Thoracic aorta (tissue), 2 donors: ENCODE results near the gene MPPED1. TPM values are rescaled to one million over a fixed set of nuclear protein-coding genes. Genes with fewer than 3 reads are reported as not detected.

ENCODE experiments used
- ATAC-seq: fragments of 150-250 bp; one replicate; pipeline ENCODE4 v1.8.0; 2017; ENCODE audit warnings: low read depth; ENCODE audit not compliant: insufficient number of reproducible peaks, low FRiP score
- DNase-seq: peaks from one replicate; pipeline ENCODE4 v3.0.0-alpha.2; 2020; ENCODE audit warnings: low spot score
- H3K27ac ChIP-seq, 2 donors: fragments of 200-600 bp; sonication (generic); 1 replicate in 1 of 2; 2 replicates in 1 of 2; pipeline ENCODE4 v1.5.1; 2016; ENCODE audit warnings: mild to moderate bottlenecking in 2 of 2, moderate library complexity in 2 of 2
- H3K27me3 ChIP-seq: fragments of 200-600 bp; sonication (generic); replicated peaks from 2 replicates; pipeline ENCODE4 v1.6.0; 2016; ENCODE audit warnings: mild to moderate bottlenecking; ENCODE audit not compliant: insufficient read depth
- H3K36me3 ChIP-seq: fragments of 200-600 bp; sonication (generic); one replicate; pipeline ENCODE4 v1.5.1; 2016
- H3K4me1 ChIP-seq, 2 donors: fragments of 200-600 bp; sonication (generic); 1 replicate in 1 of 2; 2 replicates in 1 of 2; pipeline versions ENCODE4 v1.5.1 to v1.6.0; 2016; ENCODE audit warnings: low read depth in 2 of 2, mild to moderate bottlenecking in 1 of 2; ENCODE audit not compliant: control insufficient read depth in 1 of 2
- H3K4me3 ChIP-seq: fragments of 200-600 bp; sonication (generic); 2 replicates; pipeline ENCODE4 v1.5.1; 2016; ENCODE audit warnings: mild to moderate bottlenecking
- H3K9me3 ChIP-seq: fragments of 200-600 bp; sonication (generic); 2 replicates; pipeline ENCODE4 v1.5.1; 2016
- total RNA-seq, 2 donors: library from RNA; depleted of rRNA; stranded (reverse); fragments of >200 nt; gene quantifications; one replicate each; pipeline versions ENCODE4 v1.1.0 to v1.2.3, GENCODE V29; 2016
- TF ChIP-seq, protein P1 (sequence below): fragments of 200-600 bp; sonication (generic); IDR thresholded peaks from one replicate; pipeline ENCODE4 v1.5.1; 2019; ENCODE audit warnings: antibody characterized with exemption

The MPPED1 gene
- total RNA-seq, 2 donors from 2014 or later = not detected

DNA sequence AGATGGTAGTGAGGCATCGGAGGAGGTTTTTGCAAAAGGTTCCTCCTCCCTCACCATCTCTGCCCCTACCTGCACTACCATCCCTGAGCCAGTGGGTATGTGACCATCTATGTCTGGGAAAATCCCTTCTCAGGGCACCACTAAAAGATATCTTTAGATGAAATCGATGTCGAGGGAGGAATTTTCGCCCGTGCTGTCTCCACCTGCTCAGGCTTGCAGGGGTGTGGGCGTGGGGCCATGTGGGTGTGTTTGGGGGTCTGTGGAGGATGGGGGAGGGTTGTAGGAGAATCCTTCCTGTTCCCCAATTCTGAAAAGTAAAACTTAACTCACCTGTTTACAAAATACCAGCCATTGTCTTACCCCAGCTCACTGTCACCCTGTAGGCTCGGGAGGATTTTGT is 12.4 kb downstream of the MPPED1 start:
- Histone ChIP-seq H3K9me3 (no peaks in the 10 kb centered on the region), H3K27me3 (no peaks in the 10 kb centered on the region), H3K27ac (no peak overlapping the region), H3K4me3 (no peak overlapping the region), H3K36me3 (no peaks in the 10 kb centered on the region), H3K4me1 (no peaks in the 10 kb centered on the region)
- no peak for DNase-seq
- ATAC-seq = no peak
- TF ChIP-seq, protein P1, sequence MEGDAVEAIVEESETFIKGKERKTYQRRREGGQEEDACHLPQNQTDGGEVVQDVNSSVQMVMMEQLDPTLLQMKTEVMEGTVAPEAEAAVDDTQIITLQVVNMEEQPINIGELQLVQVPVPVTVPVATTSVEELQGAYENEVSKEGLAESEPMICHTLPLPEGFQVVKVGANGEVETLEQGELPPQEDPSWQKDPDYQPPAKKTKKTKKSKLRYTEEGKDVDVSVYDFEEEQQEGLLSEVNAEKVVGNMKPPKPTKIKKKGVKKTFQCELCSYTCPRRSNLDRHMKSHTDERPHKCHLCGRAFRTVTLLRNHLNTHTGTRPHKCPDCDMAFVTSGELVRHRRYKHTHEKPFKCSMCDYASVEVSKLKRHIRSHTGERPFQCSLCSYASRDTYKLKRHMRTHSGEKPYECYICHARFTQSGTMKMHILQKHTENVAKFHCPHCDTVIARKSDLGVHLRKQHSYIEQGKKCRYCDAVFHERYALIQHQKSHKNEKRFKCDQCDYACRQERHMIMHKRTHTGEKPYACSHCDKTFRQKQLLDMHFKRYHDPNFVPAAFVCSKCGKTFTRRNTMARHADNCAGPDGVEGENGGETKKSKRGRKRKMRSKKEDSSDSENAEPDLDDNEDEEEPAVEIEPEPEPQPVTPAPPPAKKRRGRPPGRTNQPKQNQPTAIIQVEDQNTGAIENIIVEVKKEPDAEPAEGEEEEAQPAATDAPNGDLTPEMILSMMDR = no peak

DNA sequence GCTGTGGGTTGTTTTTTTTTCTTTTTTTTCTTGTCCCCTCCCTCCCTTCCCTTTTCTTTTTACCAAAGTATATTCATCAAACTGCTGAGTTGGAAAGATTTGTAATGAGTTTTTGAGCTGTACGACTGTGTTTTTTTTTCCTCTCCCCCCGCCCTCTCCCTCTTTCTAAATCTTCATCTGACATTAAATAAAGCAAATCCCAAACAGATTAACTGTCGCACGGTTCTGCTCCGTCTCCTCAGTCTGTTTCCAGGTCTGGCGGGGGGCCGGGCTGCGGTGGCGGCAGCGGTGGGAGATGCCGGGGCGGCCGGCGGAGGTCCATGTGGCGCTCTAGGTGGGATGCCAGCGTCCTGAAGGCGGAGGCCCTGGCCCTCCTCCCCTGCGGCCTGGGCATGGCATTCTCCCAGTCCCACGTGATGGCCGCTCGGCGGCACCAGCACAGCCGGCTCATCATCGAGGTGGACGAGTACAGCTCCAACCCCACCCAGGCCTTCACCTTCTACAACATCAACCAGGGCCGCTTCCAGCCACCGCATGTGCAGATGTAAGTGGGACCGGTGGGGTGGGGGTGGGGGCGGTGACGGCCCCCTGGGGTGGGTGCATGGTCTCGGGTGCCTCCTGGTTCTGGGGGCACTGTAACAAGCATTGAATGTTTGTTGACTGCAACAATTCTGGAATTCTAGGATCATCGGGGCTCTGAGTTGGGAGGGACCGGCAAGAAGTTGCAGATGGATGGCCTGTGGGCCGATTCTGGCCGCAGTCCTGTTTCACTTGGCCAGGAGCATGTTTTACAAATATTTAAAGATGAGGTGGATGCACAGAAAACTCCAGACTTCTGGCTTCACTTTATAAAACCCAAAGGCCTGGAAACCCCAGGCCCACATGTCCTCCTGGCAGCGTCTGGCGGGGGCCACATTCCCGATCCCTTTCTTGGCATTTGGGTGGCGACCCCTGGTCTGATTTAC is 13.1 kb downstream of the MPPED1 start:
- H3K4me1 ChIP-seq = no peaks in the 10 kb centered on the region
- DNase-seq = no peak
- H3K9me3 ChIP-seq = no peaks in the 10 kb centered on the region
- no peaks in the 10 kb centered on the region for H3K36me3 ChIP-seq
- no peak for ATAC-seq
- no peak overlapping the region for H3K27ac ChIP-seq
- TF ChIP-seq, protein P1 = no peak
- H3K4me3 ChIP-seq = no peak overlapping the region
- H3K27me3 ChIP-seq = no peaks in the 10 kb centered on the region

DNA sequence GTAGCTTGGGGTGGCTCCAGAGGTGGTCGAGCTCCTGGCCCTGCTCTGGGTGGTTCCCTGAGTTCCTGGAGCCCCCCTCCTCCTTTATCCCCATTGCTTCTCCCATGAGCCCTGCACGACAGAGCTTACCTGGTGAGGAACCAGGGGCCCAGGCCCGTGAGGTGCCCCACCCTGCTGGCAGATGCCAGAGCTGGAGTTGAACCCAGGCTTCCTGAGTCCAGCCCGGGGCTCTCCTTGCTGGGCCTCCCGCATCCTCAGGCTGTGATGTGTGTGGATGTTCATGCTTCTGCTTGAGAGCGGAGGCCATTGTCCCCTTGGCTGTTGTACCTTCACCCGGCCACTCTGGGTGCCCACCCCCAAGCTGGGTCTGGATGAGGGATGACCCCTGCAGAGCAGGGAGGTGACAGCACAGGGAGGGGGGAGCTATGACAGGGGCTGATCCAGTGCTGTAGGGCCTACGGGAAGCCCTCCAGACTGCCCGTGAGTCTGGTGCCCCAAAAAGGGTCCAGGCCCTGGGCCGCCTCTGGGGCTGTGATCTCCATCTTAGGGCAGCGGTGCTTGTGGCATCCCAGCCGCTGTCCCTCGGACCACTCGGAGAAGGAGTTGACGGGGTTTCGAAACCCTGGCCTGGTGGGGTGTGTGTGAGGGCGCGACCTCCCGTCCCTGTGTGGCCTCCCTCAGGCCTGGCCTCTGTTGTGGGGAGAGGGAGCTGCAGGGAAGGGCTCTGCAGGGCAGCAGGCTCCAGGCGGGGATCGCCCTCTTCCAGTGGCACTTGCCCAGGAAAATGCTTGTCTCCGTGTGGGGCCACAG is 14.4 kb downstream of the MPPED1 start:
- no peaks in the 10 kb centered on the region for H3K9me3 ChIP-seq
- TF ChIP-seq, protein P1 = no peak
- no peak overlapping the region for H3K27ac ChIP-seq
- DNase-seq (no peak), ATAC-seq (no peak)
- no peak overlapping the region for H3K4me3 ChIP-seq
- H3K36me3 ChIP-seq = no peaks in the 10 kb centered on the region
- no peaks in the 10 kb centered on the region for H3K4me1 ChIP-seq
- no peaks in the 10 kb centered on the region for H3K27me3 ChIP-seq

DNA sequence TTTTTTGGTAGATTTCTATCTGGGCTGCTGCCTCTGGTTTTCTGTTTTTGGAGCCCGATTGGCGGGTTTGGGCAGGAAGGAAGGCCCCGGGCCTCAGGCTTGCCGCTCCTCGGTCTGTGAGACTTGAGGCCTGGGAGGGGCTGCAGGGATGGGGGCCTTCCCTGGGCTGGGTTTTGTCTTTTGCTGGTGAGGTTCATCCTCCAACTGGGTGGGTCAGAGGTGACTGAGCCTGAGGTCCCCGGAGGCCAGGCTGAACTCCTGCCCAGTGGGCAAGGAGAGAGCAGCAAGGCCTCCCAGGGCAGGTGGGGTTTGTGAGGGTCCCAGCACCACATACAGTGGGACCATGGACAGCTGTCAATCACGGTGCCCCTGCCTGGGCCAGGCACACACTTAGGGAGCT is 15.0 kb downstream of the MPPED1 start:
- Histone ChIP-seq H3K4me1 (no peaks in the 10 kb centered on the region), H3K27ac (no peak overlapping the region), H3K4me3 (no peak overlapping the region), H3K36me3 (no peaks in the 10 kb centered on the region), H3K9me3 (no peaks in the 10 kb centered on the region), H3K27me3 (no peaks in the 10 kb centered on the region)
- ATAC-seq (no peak), DNase-seq (no peak)
- TF ChIP-seq, protein P1 = no peak

DNA sequence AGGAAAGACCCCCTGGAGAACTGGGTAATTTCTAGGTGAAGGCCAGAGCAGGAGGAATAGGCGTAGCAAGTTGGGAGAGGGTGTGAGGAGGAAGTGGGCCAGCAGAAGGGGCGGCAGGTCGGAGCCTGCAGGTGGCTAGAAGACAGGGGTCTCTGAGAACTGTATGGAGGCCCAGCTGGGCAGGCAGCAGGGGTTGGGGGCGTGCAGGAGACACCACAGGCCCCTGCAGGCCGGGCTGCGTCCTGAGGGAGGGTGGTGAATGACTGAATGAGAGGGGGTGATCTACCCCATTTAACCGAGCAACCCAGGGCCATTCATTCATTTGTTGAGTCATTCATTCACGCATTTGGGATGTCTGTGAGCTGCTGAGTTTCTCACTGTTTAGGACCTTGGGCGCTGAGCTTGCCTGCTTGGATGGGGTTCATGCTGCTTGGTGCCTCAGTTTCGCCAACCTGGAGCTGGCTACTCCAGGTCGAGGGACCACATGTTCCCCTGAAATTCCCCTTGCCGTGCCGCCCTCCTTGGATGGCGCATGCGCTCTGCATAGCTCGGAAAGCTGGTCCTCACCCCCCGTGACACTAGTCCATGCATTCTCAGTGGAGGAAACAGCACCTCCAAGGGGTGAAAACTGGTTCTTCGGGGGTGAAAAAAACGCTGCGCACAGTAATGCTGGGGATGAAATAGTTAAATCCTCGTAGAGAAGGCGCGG is 15.6 kb downstream of the MPPED1 start:
- H3K36me3 ChIP-seq = no peaks in the 10 kb centered on the region
- no peak for ATAC-seq
- no peak overlapping the region for H3K4me3 ChIP-seq
- H3K9me3 ChIP-seq = no peaks in the 10 kb centered on the region
- TF ChIP-seq, protein P1 = no peak
- no peak for DNase-seq
- no peaks in the 10 kb centered on the region for H3K4me1 ChIP-seq
- H3K27ac ChIP-seq = no peak overlapping the region
- no peaks in the 10 kb centered on the region for H3K27me3 ChIP-seq
